Transverse colon (tissue), 4 donors: ENCODE results near the gene IL13.

Source experiments
- CTCF ChIP-seq, 5 experiments: fragments of 200-600 bp in 3 of 5; fragments of 450-650 bp in 2 of 5; sonication (generic) in 3 of 5; IDR thresholded peaks; 1 replicate in 2 of 5; 2 replicates in 3 of 5; pipeline ENCODE4 v1.5.1; 2016 to 2017; ENCODE audit warnings: antibody characterized with exemption in 5 of 5, inconsistent platforms in 3 of 5, mild to moderate bottlenecking in 2 of 5, moderate library complexity in 1 of 5
- EP300 ChIP-seq: sonication (generic); formaldehyde crosslinking; IDR thresholded peaks from one replicate; pipeline ENCODE4 v1.6.1; 2017; ENCODE audit warnings: antibody characterized with exemption, low read depth
- POLR2A ChIP-seq: fragments of 450-650 bp; IDR thresholded peaks from one replicate; pipeline ENCODE4 v1.6.1; 2016; ENCODE audit warnings: antibody characterized with exemption, mild to moderate bottlenecking, moderate library complexity
- POLR2AphosphoS5 ChIP-seq, 3 donors: sonication (generic); formaldehyde crosslinking; IDR thresholded peaks; one replicate each; pipeline ENCODE4 v1.6.1; 2016; ENCODE audit warnings: antibody characterized with exemption in 3 of 3

- TF ChIP-seq CTCF (IDR thresholded peaks at IDR 0.05) = no peak
- TF ChIP-seq POLR2AphosphoS5 (IDR thresholded peaks at IDR 0.05) = no peak
- no peak for TF ChIP-seq POLR2A
- no peak for TF ChIP-seq EP300
Observed at GRCh38 chr5:132659598-132660493, 1.9 kb downstream of the IL13 start.
